IMR-90 (cell line): ENCODE measurements around the gene ZNF613. TPM values are rescaled to one million over a fixed set of nuclear protein-coding genes. Genes with fewer than 3 reads are reported as not detected.

Experiments
- ATAC-seq: fragments of 200-7000 bp; cut with Tn5 transposase; 2 replicates; pipeline ENCODE4 v1.9.1; 2020; ENCODE audit warnings: low read depth, mild to moderate bottlenecking, moderate library complexity
- BruUV-seq: library from RNA; stranded (reverse); fragments of 400-500 nt; replicated peaks from 2 replicates; lab custom pipeline; 2021; lab: Mats Ljungman, UMichigan
- CTCF ChIA-PET: fragments of 300-600 bp; formaldehyde crosslinking; extraction: SDS; loops from one replicate; lab custom pipeline; 2021; ENCODE audit warnings: antibody characterized with exemption; lab: Yijun Ruan, JAX
- POLR2A ChIA-PET: fragments of 300-600 bp; sonication (Branson Sonifier 250); formaldehyde crosslinking; loops from one replicate; lab custom pipeline; 2022; ENCODE audit warnings: antibody characterized with exemption; ENCODE audit not compliant: unreplicated experiment; lab: Charles Lee
- DNase-seq: peaks from one replicate; pipeline ENCODE4 v3.0.0; 2013
- H2AFZ ChIP-seq: replicated peaks from 2 replicates; pipeline ENCODE3; 2013; ENCODE audit warnings: low read length, mild to moderate bottlenecking; ENCODE audit not compliant: poor library complexity
- H2AK5ac ChIP-seq: 2 replicates; pipeline ENCODE4 v1.6.1; 2013; ENCODE audit warnings: low read depth, low read length, inconsistent platforms
- H2AK9ac ChIP-seq: replicated peaks from 2 replicates; pipeline ENCODE3; 2013; ENCODE audit warnings: mild to moderate bottlenecking, low read depth, low read length, moderate library complexity; ENCODE audit not compliant: poor library complexity
- H2BK120ac ChIP-seq: 2 replicates; pipeline ENCODE4 v1.6.1; 2013; ENCODE audit warnings: low read depth, low read length, inconsistent platforms
- H2BK15ac ChIP-seq: 3 replicates; pipeline ENCODE4 v1.6.1; 2013; ENCODE audit warnings: low read depth, low read length, inconsistent platforms
- H2BK20ac ChIP-seq: 2 replicates; pipeline ENCODE4 v1.6.1; 2013; ENCODE audit warnings: low read depth, mild to moderate bottlenecking, inconsistent platforms, low read length, moderate library complexity
- H2BK5ac ChIP-seq: 2 replicates; pipeline ENCODE4 v1.6.1; 2013; ENCODE audit warnings: mild to moderate bottlenecking, low read depth, low read length, inconsistent platforms; ENCODE audit not compliant: poor library complexity, severe bottlenecking
- H3K14ac ChIP-seq: replicated peaks from 2 replicates; pipeline ENCODE4 v1.6.1; 2013; ENCODE audit warnings: low read depth, low read length, inconsistent platforms
- H3K18ac ChIP-seq: 2 replicates; pipeline ENCODE4 v1.6.1; 2013; ENCODE audit warnings: low read depth, low read length, control low read depth
- H3K23ac ChIP-seq: 2 replicates; pipeline ENCODE4 v1.6.1; 2013; ENCODE audit warnings: low read depth, low read length, inconsistent platforms
- H3K27ac ChIP-seq: 2 replicates; pipeline ENCODE4 v1.5.1; 2013; ENCODE audit warnings: mild to moderate bottlenecking, control low read depth, low read length; ENCODE audit not compliant: insufficient read depth
- H3K27me3 ChIP-seq: 2 replicates; pipeline ENCODE4 v1.6.1; 2013; ENCODE audit warnings: low read length; ENCODE audit not compliant: control insufficient read depth, insufficient read depth
- H3K36me3 ChIP-seq: 2 replicates; pipeline ENCODE4 v1.6.1; 2013; ENCODE audit warnings: low read length, mixed read lengths; ENCODE audit not compliant: control insufficient read depth, insufficient read depth
- H3K4ac ChIP-seq: 2 replicates; pipeline ENCODE4 v1.6.1; 2013; ENCODE audit warnings: low read depth, low read length, inconsistent platforms
- H3K4me1 ChIP-seq: 2 replicates; pipeline ENCODE4 v1.6.1; 2013; ENCODE audit warnings: low read length, mixed read lengths; ENCODE audit not compliant: control insufficient read depth, insufficient read depth
- H3K4me2 ChIP-seq: 2 replicates; pipeline ENCODE4 v1.6.1; 2013; ENCODE audit warnings: low read depth, mild to moderate bottlenecking, control low read depth, low read length, moderate library complexity
- H3K4me3 ChIP-seq: 2 replicates; pipeline ENCODE4 v1.5.1; 2013; ENCODE audit warnings: low read depth, mild to moderate bottlenecking, control low read depth, low read length, moderate library complexity; ENCODE audit not compliant: insufficient read depth
- H3K56ac ChIP-seq: 2 replicates; pipeline ENCODE4 v1.6.1; 2013; ENCODE audit warnings: low read length, inconsistent platforms; ENCODE audit not compliant: insufficient read depth; ENCODE audit errors: extremely low read depth
- H3K79me1 ChIP-seq, 2 experiments: 2 replicates each; pipeline ENCODE4 v1.6.1; 2013; ENCODE audit warnings: low read length in 2 of 2, inconsistent platforms in 1 of 2, low read depth in 1 of 2
- H3K9ac ChIP-seq: 2 replicates; pipeline ENCODE4 v1.6.1; 2013; ENCODE audit warnings: low read depth, low read length, control low read depth
- H3K9me1 ChIP-seq: 2 replicates; pipeline ENCODE4 v1.6.1; 2013; ENCODE audit warnings: low read length, inconsistent platforms; ENCODE audit not compliant: insufficient read depth
- H3K9me3 ChIP-seq: 2 replicates; pipeline ENCODE4 v1.6.1; 2013; ENCODE audit warnings: low read length; ENCODE audit not compliant: control insufficient read depth, insufficient read depth
- H4K20me1 ChIP-seq: 2 replicates; pipeline ENCODE4 v1.6.1; 2013; ENCODE audit warnings: low read length, inconsistent platforms; ENCODE audit not compliant: insufficient read depth
- H4K5ac ChIP-seq: 2 replicates; pipeline ENCODE4 v1.6.1; 2013; ENCODE audit warnings: mild to moderate bottlenecking, low read depth, low read length, control low read depth
- H4K8ac ChIP-seq, 2 experiments: 2 replicates each; pipeline ENCODE4 v1.6.1; 2013; ENCODE audit warnings: low read depth in 2 of 2, low read length in 2 of 2, control low read depth in 1 of 2, inconsistent platforms in 1 of 2
- H4K91ac ChIP-seq: 2 replicates; pipeline ENCODE4 v1.6.1; 2013; ENCODE audit warnings: low read depth, low read length, inconsistent platforms; ENCODE audit not compliant: insufficient read depth
- BHLHE40 ChIP-seq: fragments of 150-350 bp; IDR thresholded peaks from 2 replicates; pipeline ENCODE4 v1.6.1; 2016; ENCODE audit warnings: mild to moderate bottlenecking, low read depth, low read length
- CEBPB ChIP-seq: IDR thresholded peaks from 2 replicates; pipeline ENCODE4 v1.6.1; 2012; ENCODE audit warnings: low read depth, low read length, improper control_type of control experiment
- CHD1 ChIP-seq: IDR thresholded peaks from 2 replicates; pipeline ENCODE4 v1.6.1; 2012; ENCODE audit warnings: low read depth, low read length, improper control_type of control experiment
- ELK1 ChIP-seq: fragments of 150-350 bp; IDR thresholded peaks from 2 replicates; pipeline ENCODE4 v1.6.1; 2016; ENCODE audit warnings: low read depth, mild to moderate bottlenecking, low read length, moderate library complexity, borderline replicate concordance
- MAZ ChIP-seq: IDR thresholded peaks from 2 replicates; pipeline ENCODE4 v1.6.1; 2012; ENCODE audit warnings: low read depth, mild to moderate bottlenecking, low read length, improper control_type of control experiment, moderate library complexity, borderline replicate concordance
- MXI1 ChIP-seq: IDR thresholded peaks from 2 replicates; pipeline ENCODE4 v1.6.1; 2012; ENCODE audit warnings: low read depth, mild to moderate bottlenecking, low read length, moderate library complexity, borderline replicate concordance
- RAD21 ChIP-seq: IDR thresholded peaks from 2 replicates; pipeline ENCODE4 v1.6.1; 2012; ENCODE audit warnings: low read length, improper control_type of control experiment
- RCOR1 ChIP-seq: IDR thresholded peaks from 2 replicates; pipeline ENCODE4 v1.6.1; 2012; ENCODE audit warnings: mild to moderate bottlenecking, low read length, improper control_type of control experiment; ENCODE audit not compliant: insufficient replicate concordance
- RFX5 ChIP-seq: IDR thresholded peaks from 2 replicates; pipeline ENCODE4 v1.8.0; 2012; ENCODE audit warnings: low read depth, mild to moderate bottlenecking, low read length, moderate library complexity
- SMC3 ChIP-seq: fragments of 150-350 bp; IDR thresholded peaks from 2 replicates; pipeline ENCODE4 v1.6.1; 2016; ENCODE audit warnings: low read depth, mild to moderate bottlenecking, antibody characterized with exemption, low read length, moderate library complexity
- WGBS, 2 experiments: methylation state at CpG; one replicate each; pipeline versions ENCODE4 v1.1.5 to v1.1.7; 2013; ENCODE audit warnings: missing lambda C conversion rate in 2 of 2; ENCODE audit not compliant: insufficient read length in 1 of 2; ENCODE audit errors: extremely low coverage in 2 of 2; 5-methylcytosine and 5-hydroxymethylcytosine counted together
- dilution Hi-C: fragments of 300-500 bp; cut with HindIII; formaldehyde crosslinking; loops from one replicate; pipeline ENCODE4 v1.14.3; 2018; ENCODE audit warnings: low sequenced_read_pairs; ENCODE audit not compliant: unreplicated experiment
- in situ Hi-C: fragments of 300-500 bp; cut with MboI; formaldehyde crosslinking; loops from 3 replicates; pipeline ENCODE4 v1.14.3; 2019; ENCODE audit warnings: low sequenced_read_pairs, inconsistent platforms, mixed read lengths
- intact Hi-C: fragments of 100-400 bp; cut with micrococcal nuclease; formaldehyde crosslinking; loops from 2 replicates; pipeline ENCODE4 v1.10.0; 2022
- polyA plus RNA-seq, 3 experiments: library from polyadenylated mRNA; depleted of rRNA; stranded (reverse); fragments of >200 nt; gene quantifications; 2 replicates each; pipeline ENCODE4 v1.2.3, GENCODE V29; 2012; ENCODE audit warnings: low replicate concordance in 1 of 3
- total RNA-seq: library from RNA; depleted of rRNA; stranded (reverse); fragments of >200 nt; gene quantifications from 2 replicates; pipeline ENCODE4 v1.2.3, GENCODE V29; 2012
- TF ChIP-seq, protein P1 (sequence below): fragments of 150-350 bp; IDR thresholded peaks from 2 replicates; pipeline ENCODE4 v1.6.1; 2017; ENCODE audit warnings: mild to moderate bottlenecking, antibody characterized with exemption, low read length, low read depth
- TF ChIP-seq, protein P2 (sequence below): conservative IDR thresholded peaks from 2 replicates; pipeline ENCODE4 v1.5.1; 2012; ENCODE audit warnings: mild to moderate bottlenecking, low read depth, low read length, improper control_type of control experiment

Gene ZNF613
- total and polyA plus RNA-seq, 2 of the 4 experiments (the other 2 are of a cell fraction), result 3.3 to 10.4 TPM

- Histone ChIP-seq H4K8ac (no peak overlapping the region), H3K14ac (no peak overlapping the region), H3K27me3 (no peaks in the 10 kb centered on the region), H4K5ac (no peak overlapping the region), H2BK15ac (no peak overlapping the region), H2BK5ac (no peak overlapping the region), H3K18ac (no peak overlapping the region), H3K27ac (no peak overlapping the region), H4K20me1 (no peaks in the 10 kb centered on the region), H4K91ac (no peak overlapping the region), H2AK5ac (no peak overlapping the region), H3K79me1 (no peaks in the 10 kb centered on the region; a peak in 1 of 4 replicates), H3K4me1 (peaks cover 2% of the 10 kb centered on the region; the same call in 1 of the 2 replicates), H3K56ac (no peak overlapping the region), H3K9me3 (peaks cover 8% of the 10 kb centered on the region), H2BK20ac (no peak overlapping the region), H2AFZ (no peak overlapping the region), H2BK120ac (no peak overlapping the region), H3K9me1 (no peaks in the 10 kb centered on the region), H3K23ac (no peak overlapping the region), H3K4me3 (no peak overlapping the region), H3K4me2 (no peak overlapping the region), H3K4ac (no peak overlapping the region), H3K36me3 (peaks cover 2% of the 10 kb centered on the region; the same call in 1 of the 2 replicates), H3K9ac (no peak overlapping the region), H2AK9ac (no peak overlapping the region)
- no CpG with 5 or more reads among the region's 4 CpGs for WGBS, 2 experiments
- in situ Hi-C loops, result no loop called here
- peak; percentile 94 for ATAC-seq
- POLR2A ChIA-PET, result no interaction called here
- dilution Hi-C loops, result no loop called here
- TF ChIP-seq RAD21 (no peak), BHLHE40 (no peak), CHD1 (no peak), SMC3 (no peak), MAZ (no peak), CEBPB (no peak), RFX5 (no peak), RCOR1 (no peak), MXI1 (no peak), ELK1 (no peak)
- TF ChIP-seq, protein P1, sequence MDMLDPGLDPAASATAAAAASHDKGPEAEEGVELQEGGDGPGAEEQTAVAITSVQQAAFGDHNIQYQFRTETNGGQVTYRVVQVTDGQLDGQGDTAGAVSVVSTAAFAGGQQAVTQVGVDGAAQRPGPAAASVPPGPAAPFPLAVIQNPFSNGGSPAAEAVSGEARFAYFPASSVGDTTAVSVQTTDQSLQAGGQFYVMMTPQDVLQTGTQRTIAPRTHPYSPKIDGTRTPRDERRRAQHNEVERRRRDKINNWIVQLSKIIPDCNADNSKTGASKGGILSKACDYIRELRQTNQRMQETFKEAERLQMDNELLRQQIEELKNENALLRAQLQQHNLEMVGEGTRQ, result no peak
- TF ChIP-seq, protein P2, sequence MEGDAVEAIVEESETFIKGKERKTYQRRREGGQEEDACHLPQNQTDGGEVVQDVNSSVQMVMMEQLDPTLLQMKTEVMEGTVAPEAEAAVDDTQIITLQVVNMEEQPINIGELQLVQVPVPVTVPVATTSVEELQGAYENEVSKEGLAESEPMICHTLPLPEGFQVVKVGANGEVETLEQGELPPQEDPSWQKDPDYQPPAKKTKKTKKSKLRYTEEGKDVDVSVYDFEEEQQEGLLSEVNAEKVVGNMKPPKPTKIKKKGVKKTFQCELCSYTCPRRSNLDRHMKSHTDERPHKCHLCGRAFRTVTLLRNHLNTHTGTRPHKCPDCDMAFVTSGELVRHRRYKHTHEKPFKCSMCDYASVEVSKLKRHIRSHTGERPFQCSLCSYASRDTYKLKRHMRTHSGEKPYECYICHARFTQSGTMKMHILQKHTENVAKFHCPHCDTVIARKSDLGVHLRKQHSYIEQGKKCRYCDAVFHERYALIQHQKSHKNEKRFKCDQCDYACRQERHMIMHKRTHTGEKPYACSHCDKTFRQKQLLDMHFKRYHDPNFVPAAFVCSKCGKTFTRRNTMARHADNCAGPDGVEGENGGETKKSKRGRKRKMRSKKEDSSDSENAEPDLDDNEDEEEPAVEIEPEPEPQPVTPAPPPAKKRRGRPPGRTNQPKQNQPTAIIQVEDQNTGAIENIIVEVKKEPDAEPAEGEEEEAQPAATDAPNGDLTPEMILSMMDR, result no peak
- CTCF ChIA-PET, result no interaction called here
- DNase-seq, result peak; percentile 42
- intact Hi-C loops, result no loop called here
- BruUV-seq, result no TSS peak
Measured at GRCh38 chr19:51959791-51960190, 32.5 kb downstream of the ZNF613 start.
